ENCODE results near the gene LPO. TPM values are rescaled to one million over a fixed set of nuclear protein-coding genes. Genes with fewer than 3 reads are reported as not detected.

LPO gene
- total and polyA plus RNA-seq, 2 experiments from 2014 or later: 0.29 to 1.0 TPM

GRCh38 chr17:58268774-58269556 lies 30.6 kb downstream of the LPO start:
- no peak for TF ChIP-seq CTCF (IDR thresholded peaks at IDR 0.05; ENCODE audit: poor library complexity)
- H3K4me2 ChIP-seq: no peak overlapping the region
- no peaks in the 10 kb centered on the region for H3K36me3 ChIP-seq (replicated peaks; ENCODE audit: insufficient read depth, low read depth)
- no peaks in the 10 kb centered on the region for H3K4me1 ChIP-seq (ENCODE audit: insufficient read depth)
- no peaks in the 10 kb centered on the region for H3K9me3 ChIP-seq (ENCODE audit: low read depth)
- H4K20me1 ChIP-seq (ENCODE audit: insufficient read depth, poor library complexity, severe bottlenecking): no peaks in the 10 kb centered on the region
- 94% methylated on average over 6 of the region's 6 CpGs for WGBS (ENCODE audit: low lambda C conversion rate, missing lambda C conversion rate)
- H2AFZ ChIP-seq: no peak overlapping the region
- no peak overlapping the region for H3K4me3 ChIP-seq
- no peaks in the 10 kb centered on the region for H3K27me3 ChIP-seq
- no peaks in the 10 kb centered on the region for H3K9me2 ChIP-seq (replicated peaks; ENCODE audit: insufficient read depth)
- H3K27ac ChIP-seq: no peak overlapping the region
- H3K79me2 ChIP-seq: no peaks in the 10 kb centered on the region
- DNase-seq (ENCODE audit: low spot score): no peak

GRCh38 chr17:58269557-58270291 lies 31.3 kb downstream of the LPO start:
- Histone ChIP-seq H3K79me2 (no peaks in the 10 kb centered on the region), H3K9me2 (replicated peaks; ENCODE audit: insufficient read depth) (no peaks in the 10 kb centered on the region), H3K27me3 (no peaks in the 10 kb centered on the region), H3K9me3 (ENCODE audit: low read depth) (no peaks in the 10 kb centered on the region), H3K4me3 (no peak overlapping the region), H3K4me1 (ENCODE audit: insufficient read depth) (no peaks in the 10 kb centered on the region), H4K20me1 (ENCODE audit: insufficient read depth, poor library complexity, severe bottlenecking) (no peaks in the 10 kb centered on the region), H3K4me2 (no peak overlapping the region), H3K36me3 (replicated peaks; ENCODE audit: insufficient read depth, low read depth) (no peaks in the 10 kb centered on the region), H2AFZ (no peak overlapping the region), H3K27ac (no peak overlapping the region)
- no peak for DNase-seq (ENCODE audit: low spot score)
- 82% methylated on average over 9 of the region's 9 CpGs for WGBS (ENCODE audit: low lambda C conversion rate, missing lambda C conversion rate)
- no peak for TF ChIP-seq EZH2phosphoT487 (IDR thresholded peaks at IDR 0.05; ENCODE audit: low read depth, severe bottlenecking, unreplicated experiment)
- TF ChIP-seq CTCF (IDR thresholded peaks at IDR 0.05; ENCODE audit: poor library complexity): no peak
- TF ChIP-seq EZH2 (IDR thresholded peaks at IDR 0.05; ENCODE audit: borderline replicate concordance): no peak

GRCh38 chr17:58270476-58271215 lies 32.3 kb downstream of the LPO start:
- Histone ChIP-seq H3K4me1 (ENCODE audit: insufficient read depth) (no peaks in the 10 kb centered on the region), H3K36me3 (replicated peaks; ENCODE audit: insufficient read depth, low read depth) (no peaks in the 10 kb centered on the region), H3K27me3 (no peaks in the 10 kb centered on the region), H4K20me1 (ENCODE audit: insufficient read depth, poor library complexity, severe bottlenecking) (no peaks in the 10 kb centered on the region), H3K27ac (no peak overlapping the region), H3K9me2 (replicated peaks; ENCODE audit: insufficient read depth) (no peaks in the 10 kb centered on the region), H3K79me2 (no peaks in the 10 kb centered on the region), H2AFZ (no peak overlapping the region), H3K4me3 (no peak overlapping the region), H3K4me2 (no peak overlapping the region), H3K9me3 (ENCODE audit: low read depth) (no peaks in the 10 kb centered on the region)
- DNase-seq (ENCODE audit: low spot score): no peak
- TF ChIP-seq EZH2phosphoT487 (IDR thresholded peaks at IDR 0.05; ENCODE audit: low read depth, severe bottlenecking, unreplicated experiment): no peak
- no peak for TF ChIP-seq CTCF (IDR thresholded peaks at IDR 0.05; ENCODE audit: poor library complexity)
- TF ChIP-seq EZH2 (IDR thresholded peaks at IDR 0.05; ENCODE audit: borderline replicate concordance): no peak
- 88% methylated on average over 15 of the region's 15 CpGs for WGBS (ENCODE audit: low lambda C conversion rate, missing lambda C conversion rate)

Data from hepatocyte (in vitro differentiated cells).